HEK293 (cell line): ENCODE results near the gene VCX.
"Not testable (repeated sequence)": the region's sequence is repeated elsewhere in the genome, so short reads cannot be mapped to it uniquely, and the experiment has no call there.

Experiments used
- CTCF ChIP-seq: fragments of 450-650 bp; formaldehyde crosslinking; IDR thresholded peaks from 2 replicates; pipeline ENCODE4 v1.5.1; 2016; ENCODE audit warnings: missing biosample characterization, missing genetic modification characterization
- PBX3 ChIP-seq: sonication (generic); formaldehyde crosslinking; IDR thresholded peaks from 2 replicates; pipeline ENCODE4 v1.8.1; 2022; ENCODE audit warnings: mild to moderate bottlenecking, moderate library complexity, missing genetic modification reagents
- REST ChIP-seq: fragments of 450-650 bp; formaldehyde crosslinking; IDR thresholded peaks from 2 replicates; pipeline ENCODE4 v1.5.1; 2016; ENCODE audit warnings: missing biosample characterization, missing genetic modification characterization
- SALL2 ChIP-seq: fragments of 450-650 bp; formaldehyde crosslinking; IDR thresholded peaks from 2 replicates; pipeline ENCODE4 v1.5.0; 2017; ENCODE audit warnings: missing biosample characterization, mild to moderate bottlenecking, missing genetic modification characterization, borderline replicate concordance
- YY1 ChIP-seq: fragments of 450-650 bp; formaldehyde crosslinking; IDR thresholded peaks from 2 replicates; pipeline ENCODE4 v1.5.1; 2018; ENCODE audit warnings: missing biosample characterization, missing genetic modification characterization
- ZNF184 ChIP-seq: fragments of 450-650 bp; IDR thresholded peaks from 2 replicates; pipeline ENCODE4 v1.5.1; 2018; ENCODE audit warnings: missing biosample characterization, mild to moderate bottlenecking, missing genetic modification characterization
- ZNF221 ChIP-seq: fragments of 450-650 bp; formaldehyde crosslinking; IDR thresholded peaks from 2 replicates; pipeline ENCODE4 v1.5.1; 2017; ENCODE audit warnings: missing biosample characterization, missing genetic modification characterization, borderline replicate concordance
- ZNF302 ChIP-seq: fragments of 450-650 bp; formaldehyde crosslinking; IDR thresholded peaks from 2 replicates; pipeline ENCODE4 v1.5.1; 2016; ENCODE audit warnings: missing biosample characterization, missing genetic modification characterization, low read depth
- ZNF792 ChIP-seq: fragments of 450-650 bp; formaldehyde crosslinking; IDR thresholded peaks from 2 replicates; pipeline ENCODE4 v1.5.1; 2016; ENCODE audit warnings: missing biosample characterization, missing genetic modification characterization
- ZNF830 ChIP-seq: fragments of 450-650 bp; IDR thresholded peaks from 2 replicates; pipeline ENCODE4 v1.5.0; 2018; ENCODE audit warnings: missing biosample characterization, missing genetic modification characterization, low read depth, mild to moderate bottlenecking, moderate library complexity

DNA sequence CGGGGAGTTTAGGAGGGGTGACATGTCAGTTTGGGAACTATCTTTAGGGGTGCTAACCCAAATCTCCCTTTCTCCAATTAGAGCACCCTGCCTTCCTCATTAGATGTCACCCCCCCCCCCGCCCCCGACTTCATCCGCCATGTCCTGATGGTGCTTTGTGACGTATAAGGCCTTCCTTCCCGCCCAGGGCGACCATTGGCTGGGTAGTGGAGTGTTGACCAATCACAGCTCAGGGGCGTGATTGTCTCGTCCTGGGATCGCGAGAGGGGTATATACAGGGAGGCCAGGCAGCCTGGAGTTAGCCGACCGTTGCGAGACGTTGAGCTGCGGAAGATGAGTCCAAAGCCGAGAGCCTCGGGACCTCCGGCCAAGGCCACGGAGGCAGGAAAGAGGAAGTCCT lies at the start of gene VCX:
- TF ChIP-seq CTCF (tag by site-specific recombination); YY1; ZNF830 (tag by site-specific recombination); REST (tag by site-specific recombination); PBX3; ZNF302 (tag by site-specific recombination); SALL2 (tag by site-specific recombination); ZNF792 (tag by site-specific recombination); ZNF184 (tag by site-specific recombination); ZNF221 (tag by site-specific recombination): not testable (repeated sequence)
